ENCODE measurements around the gene TLX2.

DNA sequence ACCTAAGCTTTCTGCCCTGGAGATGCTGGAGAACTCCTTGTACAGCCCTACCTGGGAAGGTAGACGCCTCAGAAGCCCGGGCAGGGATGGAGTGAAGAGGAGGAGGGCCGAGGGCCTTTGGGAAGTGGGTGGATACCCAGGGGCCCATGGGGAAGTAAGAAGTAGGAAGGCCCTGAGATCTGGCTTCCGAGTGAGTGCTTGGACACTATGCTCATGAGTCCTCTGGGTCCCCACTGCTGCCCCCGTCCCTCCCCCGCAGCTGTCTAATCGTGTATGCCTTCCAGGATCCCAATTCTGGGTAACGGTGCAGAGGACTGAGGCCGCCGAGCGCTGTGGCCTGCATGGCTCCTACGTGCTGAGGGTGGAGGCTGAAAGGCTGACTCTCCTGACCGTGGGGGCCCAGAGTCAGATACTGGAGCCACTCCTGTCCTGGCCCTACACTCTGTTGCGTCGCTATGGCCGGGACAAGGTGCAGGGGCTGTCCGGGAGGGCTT is 41.4 kb downstream of the TLX2 start:
- no peak for TF ChIP-seq EZH2 (IDR thresholded peaks at IDR 0.05; ENCODE audit: borderline replicate concordance, low read depth, low read length, severe bottlenecking)
- TF ChIP-seq, protein P1, sequence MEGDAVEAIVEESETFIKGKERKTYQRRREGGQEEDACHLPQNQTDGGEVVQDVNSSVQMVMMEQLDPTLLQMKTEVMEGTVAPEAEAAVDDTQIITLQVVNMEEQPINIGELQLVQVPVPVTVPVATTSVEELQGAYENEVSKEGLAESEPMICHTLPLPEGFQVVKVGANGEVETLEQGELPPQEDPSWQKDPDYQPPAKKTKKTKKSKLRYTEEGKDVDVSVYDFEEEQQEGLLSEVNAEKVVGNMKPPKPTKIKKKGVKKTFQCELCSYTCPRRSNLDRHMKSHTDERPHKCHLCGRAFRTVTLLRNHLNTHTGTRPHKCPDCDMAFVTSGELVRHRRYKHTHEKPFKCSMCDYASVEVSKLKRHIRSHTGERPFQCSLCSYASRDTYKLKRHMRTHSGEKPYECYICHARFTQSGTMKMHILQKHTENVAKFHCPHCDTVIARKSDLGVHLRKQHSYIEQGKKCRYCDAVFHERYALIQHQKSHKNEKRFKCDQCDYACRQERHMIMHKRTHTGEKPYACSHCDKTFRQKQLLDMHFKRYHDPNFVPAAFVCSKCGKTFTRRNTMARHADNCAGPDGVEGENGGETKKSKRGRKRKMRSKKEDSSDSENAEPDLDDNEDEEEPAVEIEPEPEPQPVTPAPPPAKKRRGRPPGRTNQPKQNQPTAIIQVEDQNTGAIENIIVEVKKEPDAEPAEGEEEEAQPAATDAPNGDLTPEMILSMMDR (IDR thresholded peaks at IDR 0.05; ENCODE audit: borderline replicate concordance, extremely low read depth, low read length, poor library complexity, severe bottlenecking): no peak
